Coronary artery (tissue), 2 donors: ENCODE measurements around the gene ATF7IP.

Experiments used
- DNase-seq: peaks from one replicate; pipeline ENCODE4 v3.0.0-alpha.2; 2017; ENCODE audit warnings: low spot score
- H3K27ac ChIP-seq, 2 donors: fragments of 200-600 bp; sonication (generic); one replicate each; pipeline ENCODE4 v1.5.1; 2016 to 2019
- H3K4me3 ChIP-seq: fragments of 200-600 bp; sonication (generic); 2 replicates; pipeline ENCODE4 v1.5.1; 2016; ENCODE audit warnings: mild to moderate bottlenecking, moderate library complexity
- CTCF ChIP-seq: fragments of 200-600 bp; sonication (generic); IDR thresholded peaks from one replicate; pipeline ENCODE4 v1.5.1; 2019; ENCODE audit warnings: antibody characterized with exemption

Gene ATF7IP

GRCh38 chr12:14364583-14365271, 755 bp upstream of the ATF7IP start:
- no peak for DNase-seq
- Histone ChIP-seq H3K4me3 (peak overlapping the region; percentile 86), H3K27ac (peak overlapping the region; percentile 98)
- no peak for TF ChIP-seq CTCF

- Histone ChIP-seq H3K4me3 (peak overlapping the region; percentile 86), H3K27ac (peak overlapping the region; percentile 98)
- no peak for TF ChIP-seq CTCF
- no peak for DNase-seq
These were observed 942 bp downstream of the ATF7IP start for GRCh38 chr12:14366209-14367039.

- H3K27ac ChIP-seq, result peak overlapping the region; percentile 98
- peak overlapping the region; percentile 86 for H3K4me3 ChIP-seq
- no peak for TF ChIP-seq CTCF
- no peak for DNase-seq
These were observed 1.7 kb downstream of the ATF7IP start for GRCh38 chr12:14367040-14367661.

GRCh38 chr12:14369311-14369710, 3.8 kb downstream of the ATF7IP start:
- Histone ChIP-seq H3K27ac (no peak overlapping the region), H3K4me3 (no peak overlapping the region)
- no peak for TF ChIP-seq CTCF
- DNase-seq, result no peak

- H3K27ac ChIP-seq, result no peak overlapping the region
- H3K4me3 ChIP-seq, result no peak overlapping the region
- no peak for DNase-seq
- TF ChIP-seq CTCF, result no peak
These were observed 7.7 kb downstream of the ATF7IP start for GRCh38 chr12:14373217-14373616.

- no peak for DNase-seq
- no peak overlapping the region for H3K4me3 ChIP-seq
- H3K27ac ChIP-seq, result no peak overlapping the region
- TF ChIP-seq CTCF, result no peak
These were observed 14.0 kb downstream of the ATF7IP start for GRCh38 chr12:14379508-14379907.
